ENCODE data around the gene FZD10. TPM values are rescaled to one million over a fixed set of nuclear protein-coding genes. Genes with fewer than 3 reads are reported as not detected.

Gene FZD10
- total RNA-seq, 1 experiment from 2014 or later, result not detected

- ChIA-PET POLR2A (no interaction called here), CTCF (no interaction called here)
- Histone ChIP-seq H3K9me3 (ENCODE audit: control insufficient read depth, insufficient read depth, low read depth, low read length) (no peaks in the 10 kb centered on the region), H3K27ac (ENCODE audit: low read length) (no peak overlapping the region), H3K36me3 (ENCODE audit: control insufficient read depth, insufficient read depth, low read length) (no peaks in the 10 kb centered on the region), H3K27me3 (ENCODE audit: control insufficient read depth, insufficient read depth, low read length) (no peaks in the 10 kb centered on the region), H3K4me1 (ENCODE audit: control insufficient read depth, insufficient read depth, low read length) (no peaks in the 10 kb centered on the region), H3K4me3 (ENCODE audit: low read depth in 2 of 2, low read length in 2 of 2) (no peak overlapping the region)
- in situ Hi-C loops (cut with HindIII; ENCODE audit: low pct_unique_long_range_greater_than_20kb, low sequenced_read_pairs), result no loop called here
- TF ChIP-seq POLR2AphosphoS5 (IDR thresholded peaks at IDR 0.05; ENCODE audit: low read depth, low read length), result no peak
- no peak for TF ChIP-seq SIN3A (IDR thresholded peaks at IDR 0.05; ENCODE audit: borderline replicate concordance, insufficient read depth, low read depth, low read length)
- no peak for TF ChIP-seq REST (IDR thresholded peaks at IDR 0.05; ENCODE audit: insufficient read depth in 1 of 2, low read depth in 2 of 2, low read length in 1 of 2)
- no peak for TF ChIP-seq TCF7L2 (IDR thresholded peaks at IDR 0.05; ENCODE audit: low read depth, low read length)
- no peak for TF ChIP-seq CTCF (IDR thresholded peaks at IDR 0.05)
- BruUV-seq (replicated peaks), result no TSS peak
- intact Hi-C loops (cut with micrococcal nuclease; ENCODE audit: unreplicated experiment), result no loop called here
- ATAC-seq, result no peak
- DNase-seq (ENCODE audit: low read depth, low spot score), result no peak
Observed at GRCh38 chr12:130119241-130119861, 42.9 kb upstream of the FZD10 start.

- no peaks in the 10 kb centered on the region for H3K27me3 ChIP-seq (ENCODE audit: control insufficient read depth, insufficient read depth, low read length)
- H3K4me1 ChIP-seq (ENCODE audit: control insufficient read depth, insufficient read depth, low read length), result no peaks in the 10 kb centered on the region
- TF ChIP-seq CTCF (IDR thresholded peaks at IDR 0.05) (no peak), REST (IDR thresholded peaks at IDR 0.05; ENCODE audit: insufficient read depth in 1 of 2, low read depth in 2 of 2, low read length in 1 of 2) (no peak), POLR2AphosphoS5 (IDR thresholded peaks at IDR 0.05; ENCODE audit: low read depth, low read length) (no peak), TCF7L2 (IDR thresholded peaks at IDR 0.05; ENCODE audit: low read depth, low read length) (no peak), SIN3A (IDR thresholded peaks at IDR 0.05; ENCODE audit: borderline replicate concordance, insufficient read depth, low read depth, low read length) (no peak)
- intact Hi-C loops (cut with micrococcal nuclease; ENCODE audit: unreplicated experiment), result no loop called here
- no peaks in the 10 kb centered on the region for H3K36me3 ChIP-seq (ENCODE audit: control insufficient read depth, insufficient read depth, low read length)
- DNase-seq (ENCODE audit: low read depth, low spot score), result no peak
- CTCF ChIA-PET, result no interaction called here
- H3K4me3 ChIP-seq (ENCODE audit: low read depth in 2 of 2, low read length in 2 of 2), result no peak overlapping the region
- no peaks in the 10 kb centered on the region for H3K9me3 ChIP-seq (ENCODE audit: control insufficient read depth, insufficient read depth, low read depth, low read length)
- no peak overlapping the region for H3K27ac ChIP-seq (ENCODE audit: low read length)
- in situ Hi-C loops (cut with HindIII; ENCODE audit: low pct_unique_long_range_greater_than_20kb, low sequenced_read_pairs), result no loop called here
- no peak for ATAC-seq
- POLR2A ChIA-PET, result no interaction called here
- BruUV-seq (replicated peaks), result no TSS peak
Observed at GRCh38 chr12:130120012-130120805, 42.1 kb upstream of the FZD10 start.
